Measurements from ENCODE around the gene MARVELD3. TPM values are rescaled to one million over a fixed set of nuclear protein-coding genes. Genes with fewer than 3 reads are reported as not detected.

MARVELD3 gene
- total RNA-seq, 2 experiments from 2014 or later, result not detected

DNA sequence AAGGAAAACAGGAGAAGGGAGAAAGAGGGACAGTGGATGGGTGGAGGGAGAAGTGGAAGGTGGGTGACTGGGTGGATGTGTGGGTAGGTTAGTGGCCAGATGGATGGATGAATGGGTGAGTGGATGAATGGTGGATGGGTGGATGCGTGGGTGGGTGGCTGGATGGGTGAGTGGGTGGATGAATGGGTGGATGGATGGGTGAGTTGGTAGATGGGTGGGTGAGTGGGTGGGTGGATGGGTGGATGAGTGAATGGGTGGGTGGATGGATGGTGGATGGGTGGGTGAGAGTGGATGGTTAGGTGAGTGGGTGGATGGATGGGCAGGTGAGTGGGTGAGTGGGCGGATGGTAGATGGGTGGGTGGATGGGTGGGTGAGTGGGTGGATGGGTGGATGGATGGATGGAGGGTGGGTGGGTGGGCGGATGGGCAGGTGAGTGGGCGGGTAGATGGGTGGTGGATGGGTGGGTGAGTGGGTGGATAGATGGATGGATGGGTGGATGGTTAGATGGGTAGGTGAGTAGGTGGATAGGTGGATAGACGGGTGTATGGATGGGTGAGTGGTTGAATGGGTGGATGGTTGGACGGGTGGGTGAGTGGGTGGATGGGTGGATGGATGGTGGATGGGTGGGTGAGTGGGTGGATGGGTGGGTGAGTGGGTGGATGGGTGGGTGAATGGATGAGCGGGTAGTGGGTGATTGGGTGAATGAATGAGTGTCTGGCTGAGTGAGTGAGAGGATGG lies 702 bp upstream of the MARVELD3 start:
- CTCF ChIA-PET, result interaction anchor here (0.6 kb wide), 1 partner anchor 60 kb away, joined by 4 read pairs; no protein-coding TSS in a partner anchor
- no peaks in the 10 kb centered on the region for H3K36me3 ChIP-seq (ENCODE audit: insufficient read depth, low read length)
- no peak overlapping the region for H3K4me3 Mint-ChIP-seq
- POLR2A ChIA-PET, result no interaction called here
- peaks cover 28% of the 10 kb centered on the region for H3K4me1 ChIP-seq (ENCODE audit: insufficient read depth, low read length)
- peaks cover 0 to 11% of the 10 kb centered on the region in 2 experiments for H3K9me3 ChIP-seq (ENCODE audit: control insufficient read depth in 1 of 2, insufficient read depth in 1 of 2, low read length in 2 of 2)
- TF ChIP-seq, protein P1, sequence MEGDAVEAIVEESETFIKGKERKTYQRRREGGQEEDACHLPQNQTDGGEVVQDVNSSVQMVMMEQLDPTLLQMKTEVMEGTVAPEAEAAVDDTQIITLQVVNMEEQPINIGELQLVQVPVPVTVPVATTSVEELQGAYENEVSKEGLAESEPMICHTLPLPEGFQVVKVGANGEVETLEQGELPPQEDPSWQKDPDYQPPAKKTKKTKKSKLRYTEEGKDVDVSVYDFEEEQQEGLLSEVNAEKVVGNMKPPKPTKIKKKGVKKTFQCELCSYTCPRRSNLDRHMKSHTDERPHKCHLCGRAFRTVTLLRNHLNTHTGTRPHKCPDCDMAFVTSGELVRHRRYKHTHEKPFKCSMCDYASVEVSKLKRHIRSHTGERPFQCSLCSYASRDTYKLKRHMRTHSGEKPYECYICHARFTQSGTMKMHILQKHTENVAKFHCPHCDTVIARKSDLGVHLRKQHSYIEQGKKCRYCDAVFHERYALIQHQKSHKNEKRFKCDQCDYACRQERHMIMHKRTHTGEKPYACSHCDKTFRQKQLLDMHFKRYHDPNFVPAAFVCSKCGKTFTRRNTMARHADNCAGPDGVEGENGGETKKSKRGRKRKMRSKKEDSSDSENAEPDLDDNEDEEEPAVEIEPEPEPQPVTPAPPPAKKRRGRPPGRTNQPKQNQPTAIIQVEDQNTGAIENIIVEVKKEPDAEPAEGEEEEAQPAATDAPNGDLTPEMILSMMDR (IDR thresholded peaks at IDR 0.05), result no peak
- ATAC-seq (ENCODE audit: poor library complexity) (no peak), DNase-seq (no peak)
- no peaks in the 10 kb centered on the region for H3K9me3 Mint-ChIP-seq
- intact Hi-C loops (cut with DNase I, micrococcal nuclease), result no loop called here
- no peak overlapping the region for H3K4me3 ChIP-seq (ENCODE audit: low read length)
- H3K27me3 ChIP-seq (ENCODE audit: control insufficient read depth in 1 of 2, insufficient read depth in 2 of 2, low read length in 2 of 2), result peaks cover 24 to 37% of the 10 kb centered on the region in 2 experiments
- H3K27me3 Mint-ChIP-seq, result peaks cover 34% of the 10 kb centered on the region
- peaks cover 7% of the 10 kb centered on the region for H3K4me1 Mint-ChIP-seq (ENCODE audit: low read depth)
- H3K36me3 Mint-ChIP-seq (ENCODE audit: low read depth), result no peaks in the 10 kb centered on the region
- no peak overlapping the region for H3K27ac ChIP-seq (ENCODE audit: low read depth in 1 of 2, low read length in 2 of 2)
- H3K27ac Mint-ChIP-seq, result no peak overlapping the region

DNA sequence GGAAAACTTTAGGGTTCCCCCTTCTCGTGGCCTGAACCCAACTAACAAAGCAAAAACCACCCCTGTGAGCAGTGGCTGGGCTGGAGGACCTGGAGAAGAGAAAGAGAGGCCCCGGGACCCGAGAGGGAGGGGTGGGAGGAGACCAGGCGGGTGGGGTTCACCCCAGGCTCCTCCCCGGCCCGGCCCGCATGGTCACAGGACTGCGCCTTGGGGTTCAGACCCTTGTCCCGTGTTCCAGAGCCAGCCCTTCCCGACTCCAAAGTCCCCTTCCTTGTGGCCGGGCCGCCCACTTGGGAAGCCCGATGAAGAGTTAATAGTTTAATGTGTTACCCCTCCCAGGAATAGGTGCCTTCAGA lies 852 bp downstream of the MARVELD3 start:
- Mint-ChIP-seq H3K27me3 (peaks cover 27% of the 10 kb centered on the region), H3K4me3 (no peak overlapping the region), H3K9me3 (no peaks in the 10 kb centered on the region), H3K27ac (no peak overlapping the region), H3K36me3 (ENCODE audit: low read depth) (no peaks in the 10 kb centered on the region), H3K4me1 (ENCODE audit: low read depth) (peaks cover 6% of the 10 kb centered on the region)
- peaks cover 0 to 11% of the 10 kb centered on the region in 2 experiments for H3K9me3 ChIP-seq (ENCODE audit: control insufficient read depth in 1 of 2, insufficient read depth in 1 of 2, low read length in 2 of 2)
- H3K27me3 ChIP-seq (ENCODE audit: control insufficient read depth in 1 of 2, insufficient read depth in 2 of 2, low read length in 2 of 2), result peaks cover 24 to 36% of the 10 kb centered on the region in 2 experiments
- ChIA-PET POLR2A (no interaction called here), CTCF (no interaction called here)
- TF ChIP-seq, protein P1 (IDR thresholded peaks at IDR 0.05), result no peak
- DNase-seq, result no peak
- no peak for ATAC-seq (ENCODE audit: poor library complexity)
- H3K4me1 ChIP-seq (ENCODE audit: insufficient read depth, low read length), result peaks cover 22% of the 10 kb centered on the region
- no peak overlapping the region for H3K4me3 ChIP-seq (ENCODE audit: low read length)
- no peak overlapping the region for H3K27ac ChIP-seq (ENCODE audit: low read depth in 1 of 2, low read length in 2 of 2)
- intact Hi-C loops (cut with DNase I, micrococcal nuclease), result no loop called here
- H3K36me3 ChIP-seq (ENCODE audit: insufficient read depth, low read length), result no peaks in the 10 kb centered on the region

DNA sequence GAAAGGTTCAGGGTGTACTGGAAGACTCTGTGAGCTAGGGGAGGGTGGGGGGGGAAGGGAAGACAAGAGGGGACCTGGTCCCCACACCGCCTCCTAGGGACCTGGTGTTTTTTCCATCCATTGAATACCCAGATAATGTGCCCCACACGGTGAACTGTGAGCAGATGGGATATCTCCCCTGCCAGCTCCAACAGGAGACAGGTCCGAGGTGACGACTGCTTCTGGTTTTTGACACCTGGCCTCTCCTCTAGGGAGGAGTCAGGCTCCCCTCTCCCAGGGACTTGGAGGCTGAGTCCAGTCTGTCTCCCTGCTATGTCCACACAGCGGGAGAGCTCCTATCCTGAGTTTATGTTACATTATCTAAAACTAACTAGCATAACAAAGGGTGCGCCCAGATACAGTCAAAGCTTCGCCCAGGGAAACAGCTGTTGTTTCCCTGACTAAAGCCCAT lies 1.8 kb downstream of the MARVELD3 start:
- Mint-ChIP-seq H3K27ac (no peak overlapping the region), H3K27me3 (peaks cover 22% of the 10 kb centered on the region), H3K36me3 (ENCODE audit: low read depth) (no peaks in the 10 kb centered on the region), H3K4me3 (no peak overlapping the region), H3K4me1 (ENCODE audit: low read depth) (no peaks in the 10 kb centered on the region), H3K9me3 (no peaks in the 10 kb centered on the region)
- ChIA-PET CTCF (no interaction called here), POLR2A (no interaction called here)
- Histone ChIP-seq H3K27me3 (ENCODE audit: control insufficient read depth in 1 of 2, insufficient read depth in 2 of 2, low read length in 2 of 2) (peaks cover 24 to 31% of the 10 kb centered on the region in 2 experiments), H3K9me3 (ENCODE audit: control insufficient read depth in 1 of 2, insufficient read depth in 1 of 2, low read length in 2 of 2) (peaks cover 0 to 11% of the 10 kb centered on the region in 2 experiments), H3K27ac (ENCODE audit: low read depth in 1 of 2, low read length in 2 of 2) (no peak overlapping the region), H3K4me3 (ENCODE audit: low read length) (no peak overlapping the region), H3K36me3 (ENCODE audit: insufficient read depth, low read length) (no peaks in the 10 kb centered on the region), H3K4me1 (ENCODE audit: insufficient read depth, low read length) (peaks cover 17% of the 10 kb centered on the region)
- intact Hi-C loops (cut with DNase I, micrococcal nuclease), result no loop called here
- ATAC-seq (ENCODE audit: poor library complexity) (no peak), DNase-seq (no peak)
- TF ChIP-seq, protein P1 (IDR thresholded peaks at IDR 0.05), result no peak
